B cell (primary cell): Measurements from ENCODE around the gene SLC5A5. TPM values are rescaled to one million over a fixed set of nuclear protein-coding genes. Genes with fewer than 3 reads are reported as not detected.

Experiments
- ATAC-seq: fragments of 200-7000 bp; cut with Tn5 transposase; one replicate; pipeline ENCODE4 v1.10.0; 2021; ENCODE audit warnings: low read depth, mild to moderate bottlenecking, moderate number of reproducible peaks, moderate library complexity
- CTCF ChIA-PET: fragments of 350-600 bp; sonication (Branson Sonifier 250); formaldehyde crosslinking; loops from one replicate; lab custom pipeline; 2021; ENCODE audit warnings: antibody characterized with exemption, inconsistent platforms; lab: Charles Lee
- POLR2A ChIA-PET: fragments of 350-600 bp; sonication (Branson Sonifier 250); formaldehyde crosslinking; loops from one replicate; lab custom pipeline; 2021; ENCODE audit warnings: antibody characterized with exemption; lab: Charles Lee
- DNase-seq: peaks from one replicate; pipeline ENCODE4 v3.0.0; 2013
- H2AFZ ChIP-seq: 2 replicates; pipeline ENCODE4 v1.6.1; 2012; ENCODE audit warnings: mild to moderate bottlenecking, low read depth, low read length; ENCODE audit not compliant: insufficient read depth, poor library complexity, severe bottlenecking
- H3K27ac ChIP-seq, 2 donors: 1 replicate in 1 of 2; 2 replicates in 1 of 2; pipeline ENCODE4 v1.5.1; 2012 to 2013; ENCODE audit warnings: low read length in 2 of 2, mild to moderate bottlenecking in 2 of 2, moderate library complexity in 1 of 2
- H3K27me3 ChIP-seq, 4 experiments: fragments of 200-600 bp in 1 of 4; sonication (generic) in 1 of 4; replicated peaks in 1 of 4; 1 replicate in 2 of 4; 2 replicates in 2 of 4; pipeline versions ENCODE4 v1.6.1 to v1.7.0; 2013 to 2016; ENCODE audit warnings: low read length in 3 of 4, mild to moderate bottlenecking in 2 of 4, mixed read lengths in 1 of 4, moderate library complexity in 1 of 4; ENCODE audit not compliant: insufficient read depth in 4 of 4, control insufficient read depth in 3 of 4; ENCODE audit errors: control extremely low read depth in 1 of 4
- H3K36me3 ChIP-seq, 2 experiments: replicated peaks in 1 of 2; 1 replicate in 1 of 2; 2 replicates in 1 of 2; pipeline versions ENCODE4 v1.6.1 to v1.7.1; 2013; ENCODE audit warnings: low read length in 1 of 2; ENCODE audit not compliant: insufficient read depth in 2 of 2, control insufficient read depth in 1 of 2; ENCODE audit errors: control extremely low read depth in 1 of 2, extremely low read depth in 1 of 2
- H3K4me1 ChIP-seq, 2 donors: fragments of 200-600 bp in 1 of 2; sonication (generic) in 1 of 2; 1 replicate in 1 of 2; 2 replicates in 1 of 2; pipeline versions ENCODE4 v1.5.1 to v1.6.1; 2013 to 2017; ENCODE audit warnings: low read length in 2 of 2; ENCODE audit not compliant: control insufficient read depth in 2 of 2, insufficient read depth in 2 of 2
- H3K4me2 ChIP-seq: replicated peaks from 2 replicates; pipeline ENCODE3; 2012; ENCODE audit warnings: mild to moderate bottlenecking, low read depth, low read length; ENCODE audit not compliant: poor library complexity, severe bottlenecking
- H3K4me3 ChIP-seq, 5 experiments: fragments of 200-600 bp in 1 of 5; sonication (generic) in 1 of 5; 1 replicate in 3 of 5; 2 replicates in 2 of 5; pipeline versions ENCODE4 v1.5.1 to v1.7.0; 2011 to 2016; ENCODE audit warnings: low read length in 4 of 5, mild to moderate bottlenecking in 4 of 5, low read depth in 2 of 5, control low read depth in 1 of 5, moderate library complexity in 1 of 5; ENCODE audit not compliant: insufficient read depth in 1 of 5; ENCODE audit errors: control extremely low read depth in 1 of 5, extremely low read depth in 1 of 5
- H3K79me2 ChIP-seq: fragments of 200-600 bp; sonication (generic); one replicate; pipeline ENCODE4 v1.6.0; 2016; ENCODE audit warnings: low read length; ENCODE audit not compliant: control insufficient read depth, insufficient read depth
- H3K9ac ChIP-seq: fragments of 200-600 bp; sonication (generic); 2 replicates; pipeline ENCODE4 v1.6.1; 2017; ENCODE audit warnings: mild to moderate bottlenecking, low read length, moderate library complexity
- H3K9me3 ChIP-seq, 3 donors: one replicate each; pipeline versions ENCODE4 v1.6.1 to v1.7.1; 2013; ENCODE audit warnings: low read length in 2 of 3; ENCODE audit not compliant: control insufficient read depth in 2 of 3, insufficient read depth in 1 of 3; ENCODE audit errors: control extremely low read depth in 1 of 3
- H4K20me1 ChIP-seq: 2 replicates; pipeline ENCODE4 v1.6.0; 2012; ENCODE audit warnings: mild to moderate bottlenecking, low read length; ENCODE audit not compliant: insufficient read depth, control insufficient read depth, poor library complexity, severe bottlenecking
- H3K27ac Mint-ChIP-seq: one replicate; pipeline ENCODE4 v1.8.0; 2021; ENCODE audit warnings: mixed read lengths
- H3K27me3 Mint-ChIP-seq: one replicate; pipeline ENCODE4 v1.8.0; 2021; ENCODE audit warnings: mixed read lengths
- H3K4me1 Mint-ChIP-seq: one replicate; pipeline ENCODE4 v1.8.0; 2021; ENCODE audit warnings: mixed read lengths
- H3K4me3 Mint-ChIP-seq: one replicate; pipeline ENCODE4 v1.8.0; 2021; ENCODE audit warnings: mixed read lengths
- H3K9me3 Mint-ChIP-seq: one replicate; pipeline ENCODE4 v1.8.0; 2022; ENCODE audit warnings: mixed read lengths; ENCODE audit not compliant: insufficient read depth
- EZH2 ChIP-seq: IDR thresholded peaks from 2 replicates; pipeline ENCODE4 v1.6.1; 2012; ENCODE audit warnings: borderline replicate concordance, low read depth, mild to moderate bottlenecking, moderate library complexity, low read length; ENCODE audit not compliant: insufficient read depth, poor library complexity, severe bottlenecking
- WGBS: methylation state at CpG from one replicate; pipeline ENCODE4 v1.1.5; 2013; ENCODE audit warnings: missing lambda C conversion rate; ENCODE audit not compliant: insufficient coverage; 5-methylcytosine and 5-hydroxymethylcytosine counted together
- intact Hi-C: fragments of 100-400 bp; cut with micrococcal nuclease; formaldehyde crosslinking; loops from one replicate; pipeline ENCODE4 v1.10.0; 2022
- polyA plus RNA-seq: library from polyadenylated mRNA; depleted of rRNA; stranded (reverse); fragments of >200 nt; gene quantifications from 2 replicates; pipeline ENCODE4 v1.2.3, GENCODE V29; 2012
- total RNA-seq, 2 donors: library from RNA; stranded (reverse); fragments of 120-200 nt in 1 of 2; gene quantifications; 1 replicate in 1 of 2; 2 replicates in 1 of 2; pipeline versions ENCODE4 v1.2.3 to v1.2.4, GENCODE V29; 2013 to 2022
- TF ChIP-seq, protein P1 (sequence below): fragments of 200-600 bp; IDR thresholded peaks from one replicate; pipeline ENCODE4 v1.8.0; 2022; ENCODE audit warnings: antibody characterized with exemption, mild to moderate bottlenecking

SLC5A5 gene
- total and polyA plus RNA-seq, 2 donors (not counting 1 experiment from before 2014, with no cell fraction given) = 0.07 to 0.40 TPM

DNA sequence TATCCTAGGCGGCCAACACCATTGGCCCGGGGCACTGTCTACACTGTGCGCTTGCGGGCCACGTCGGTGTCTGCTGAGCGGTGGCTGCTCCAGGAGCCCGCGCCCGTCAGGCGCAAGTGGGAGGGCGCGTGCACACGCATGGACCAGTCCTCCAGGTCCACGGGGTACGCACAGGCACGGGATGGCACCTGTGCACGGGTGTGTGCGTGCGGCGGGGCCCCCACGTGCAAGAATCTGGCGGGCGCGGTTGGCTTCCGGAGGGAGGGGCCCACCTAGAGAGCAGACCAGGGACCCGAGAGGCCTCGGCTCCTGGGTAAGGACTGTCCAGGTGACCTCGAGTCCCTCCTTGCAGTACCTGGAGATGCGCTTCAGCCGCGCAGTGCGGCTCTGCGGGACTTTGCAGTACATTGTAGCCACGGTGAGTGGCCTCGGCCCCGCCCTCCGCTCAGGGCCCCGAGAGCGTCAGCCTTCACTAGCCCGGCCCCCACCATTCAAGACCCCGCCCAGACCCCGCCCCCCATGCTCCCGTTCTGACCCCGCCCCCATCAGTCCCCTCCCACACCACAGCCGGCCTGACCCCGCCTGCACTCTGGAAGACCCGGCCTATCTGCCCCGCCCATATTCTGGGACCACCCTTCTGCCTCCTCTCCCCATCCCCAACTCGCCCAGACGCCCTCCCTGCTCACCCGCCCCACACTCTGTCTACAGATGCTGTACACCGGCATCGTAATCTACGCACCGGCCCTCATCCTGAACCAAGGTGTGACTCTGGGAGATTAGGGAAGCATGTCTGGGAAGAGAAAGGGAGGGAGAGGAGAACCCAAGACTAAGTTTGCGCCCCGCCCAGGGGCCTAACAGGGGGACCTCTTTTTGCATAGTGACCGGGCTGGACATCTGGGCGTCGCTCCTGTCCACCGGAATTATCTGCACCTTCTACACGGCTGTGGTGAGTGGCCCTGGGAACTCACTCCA lies 2.3 kb downstream of the SLC5A5 start:
- ATAC-seq (peak; percentile 81), DNase-seq (peak; percentile 84)
- Histone ChIP-seq H3K9ac (peak overlapping the region; percentile 66), H2AFZ (peak overlapping the region; percentile 79), H3K27ac (no peak overlapping the region), H3K79me2 (no peaks in the 10 kb centered on the region), H3K9me3 (peaks cover 0 to 13% (median 0%) of the 10 kb centered on the region in 3 donors), H3K27me3 (peaks cover 0 to 33% (median 15%) of the 10 kb centered on the region in 4 experiments), H3K36me3 (no peaks in the 10 kb centered on the region), H4K20me1 (no peaks in the 10 kb centered on the region), H3K4me2 (peak overlapping the region; percentile 93), H3K4me3 (peak overlapping the region in 4 of 5 experiments; percentile 38 to 53 (median 46)), H3K4me1 (peaks cover 25 to 31% of the 10 kb centered on the region in 2 donors)
- Mint-ChIP-seq H3K9me3 (no peaks in the 10 kb centered on the region), H3K4me1 (peaks cover 20% of the 10 kb centered on the region), H3K27ac (no peak overlapping the region), H3K27me3 (peaks cover 5% of the 10 kb centered on the region), H3K4me3 (peak overlapping the region; percentile 74)
- no peak for TF ChIP-seq EZH2
- TF ChIP-seq, protein P1, sequence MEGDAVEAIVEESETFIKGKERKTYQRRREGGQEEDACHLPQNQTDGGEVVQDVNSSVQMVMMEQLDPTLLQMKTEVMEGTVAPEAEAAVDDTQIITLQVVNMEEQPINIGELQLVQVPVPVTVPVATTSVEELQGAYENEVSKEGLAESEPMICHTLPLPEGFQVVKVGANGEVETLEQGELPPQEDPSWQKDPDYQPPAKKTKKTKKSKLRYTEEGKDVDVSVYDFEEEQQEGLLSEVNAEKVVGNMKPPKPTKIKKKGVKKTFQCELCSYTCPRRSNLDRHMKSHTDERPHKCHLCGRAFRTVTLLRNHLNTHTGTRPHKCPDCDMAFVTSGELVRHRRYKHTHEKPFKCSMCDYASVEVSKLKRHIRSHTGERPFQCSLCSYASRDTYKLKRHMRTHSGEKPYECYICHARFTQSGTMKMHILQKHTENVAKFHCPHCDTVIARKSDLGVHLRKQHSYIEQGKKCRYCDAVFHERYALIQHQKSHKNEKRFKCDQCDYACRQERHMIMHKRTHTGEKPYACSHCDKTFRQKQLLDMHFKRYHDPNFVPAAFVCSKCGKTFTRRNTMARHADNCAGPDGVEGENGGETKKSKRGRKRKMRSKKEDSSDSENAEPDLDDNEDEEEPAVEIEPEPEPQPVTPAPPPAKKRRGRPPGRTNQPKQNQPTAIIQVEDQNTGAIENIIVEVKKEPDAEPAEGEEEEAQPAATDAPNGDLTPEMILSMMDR = no peak
- 16% methylated on average over 53 of the region's 63 CpGs for WGBS
- ChIA-PET CTCF (interaction anchor here (0.7 kb wide), 1 partner anchor 10 kb away, joined by 5 read pairs; no protein-coding TSS in a partner anchor), POLR2A (no interaction called here)
- intact Hi-C loops = loop anchor here (2.0 kb wide), 1 partner anchor 59 kb away; the partner anchor contains the start of gene CCDC124
